Ascending aorta (tissue), 2 donors: Measurements from ENCODE around the gene LMTK2. TPM values are rescaled to one million over a fixed set of nuclear protein-coding genes. Genes with fewer than 3 reads are reported as not detected.

Source experiments
- DNase-seq, 2 donors: peaks; one replicate each; pipeline ENCODE4 v3.0.0-alpha.2; 2019; ENCODE audit warnings: low spot score in 2 of 2
- H3K27ac ChIP-seq, 2 donors: fragments of 200-600 bp; sonication (generic); one replicate each; pipeline ENCODE4 v1.5.1; 2016 to 2017; ENCODE audit warnings: mild to moderate bottlenecking in 1 of 2
- H3K27me3 ChIP-seq: fragments of 200-600 bp; sonication (generic); one replicate; pipeline ENCODE4 v1.5.1; 2017
- H3K36me3 ChIP-seq, 2 donors: fragments of 200-600 bp; sonication (generic); one replicate each; pipeline ENCODE4 v1.5.1; 2016
- H3K4me1 ChIP-seq, 2 donors: fragments of 200-600 bp; sonication (generic); one replicate each; pipeline ENCODE4 v1.5.1; 2016 to 2017; ENCODE audit warnings: mild to moderate bottlenecking in 1 of 2
- H3K4me3 ChIP-seq, 2 donors: fragments of 200-600 bp; sonication (generic); one replicate each; pipeline ENCODE4 v1.5.1; 2016 to 2017; ENCODE audit warnings: mild to moderate bottlenecking in 1 of 2
- H3K9me3 ChIP-seq, 2 donors: fragments of 200-600 bp; sonication (generic); one replicate each; pipeline ENCODE4 v1.5.1; 2016
- CTCF ChIP-seq, 3 experiments: fragments of 200-600 bp in 2 of 3; fragments of 450-650 bp in 1 of 3; sonication (generic) in 2 of 3; IDR thresholded peaks; one replicate each; pipeline ENCODE4 v1.5.1; 2016 to 2019; ENCODE audit warnings: antibody characterized with exemption in 3 of 3, mild to moderate bottlenecking in 1 of 3, moderate library complexity in 1 of 3
- intact Hi-C: fragments of 100-400 bp; cut with DNase I; formaldehyde crosslinking; loops from one replicate; pipeline ENCODE4 v1.15.1; 2023
- total RNA-seq: library from RNA; depleted of rRNA; stranded (reverse); fragments of >200 nt; gene quantifications from one replicate; pipeline ENCODE4 v1.1.0, GENCODE V29; 2016

Gene LMTK2
- total RNA-seq, 1 donor from 2014 or later = 11.8 TPM

- Histone ChIP-seq H3K4me1 (no peaks in the 10 kb centered on the region), H3K4me3 (no peak overlapping the region), H3K27me3 (no peaks in the 10 kb centered on the region), H3K9me3 (peaks cover 0 to 3% of the 10 kb centered on the region in 2 donors), H3K27ac (no peak overlapping the region), H3K36me3 (peaks cover 25 to 63% of the 10 kb centered on the region in 2 donors)
- intact Hi-C loops = no loop called here
- no peak for TF ChIP-seq CTCF (IDR thresholded peaks at IDR 0.05)
- DNase-seq = no peak
Observed at GRCh38 chr7:98192781-98193457, 86.3 kb downstream of the LMTK2 start.

GRCh38 chr7:98193474-98194180, 87.0 kb downstream of the LMTK2 start:
- Histone ChIP-seq H3K4me1 (no peaks in the 10 kb centered on the region), H3K36me3 (peaks cover 25 to 66% of the 10 kb centered on the region in 2 donors), H3K27ac (no peak overlapping the region), H3K27me3 (no peaks in the 10 kb centered on the region), H3K9me3 (peaks cover 4 to 9% of the 10 kb centered on the region in 2 donors), H3K4me3 (no peak overlapping the region)
- TF ChIP-seq CTCF (IDR thresholded peaks at IDR 0.05) = no peak
- intact Hi-C loops = no loop called here
- no peak for DNase-seq

- Histone ChIP-seq H3K9me3 (peaks cover 7 to 9% of the 10 kb centered on the region in 2 donors), H3K27ac (no peak overlapping the region), H3K36me3 (peaks cover 25 to 66% of the 10 kb centered on the region in 2 donors), H3K27me3 (no peaks in the 10 kb centered on the region), H3K4me3 (no peak overlapping the region), H3K4me1 (no peaks in the 10 kb centered on the region)
- intact Hi-C loops = no loop called here
- no peak for TF ChIP-seq CTCF (IDR thresholded peaks at IDR 0.05)
- no peak for DNase-seq
Observed at GRCh38 chr7:98194186-98194585, 87.5 kb downstream of the LMTK2 start.

DNA sequence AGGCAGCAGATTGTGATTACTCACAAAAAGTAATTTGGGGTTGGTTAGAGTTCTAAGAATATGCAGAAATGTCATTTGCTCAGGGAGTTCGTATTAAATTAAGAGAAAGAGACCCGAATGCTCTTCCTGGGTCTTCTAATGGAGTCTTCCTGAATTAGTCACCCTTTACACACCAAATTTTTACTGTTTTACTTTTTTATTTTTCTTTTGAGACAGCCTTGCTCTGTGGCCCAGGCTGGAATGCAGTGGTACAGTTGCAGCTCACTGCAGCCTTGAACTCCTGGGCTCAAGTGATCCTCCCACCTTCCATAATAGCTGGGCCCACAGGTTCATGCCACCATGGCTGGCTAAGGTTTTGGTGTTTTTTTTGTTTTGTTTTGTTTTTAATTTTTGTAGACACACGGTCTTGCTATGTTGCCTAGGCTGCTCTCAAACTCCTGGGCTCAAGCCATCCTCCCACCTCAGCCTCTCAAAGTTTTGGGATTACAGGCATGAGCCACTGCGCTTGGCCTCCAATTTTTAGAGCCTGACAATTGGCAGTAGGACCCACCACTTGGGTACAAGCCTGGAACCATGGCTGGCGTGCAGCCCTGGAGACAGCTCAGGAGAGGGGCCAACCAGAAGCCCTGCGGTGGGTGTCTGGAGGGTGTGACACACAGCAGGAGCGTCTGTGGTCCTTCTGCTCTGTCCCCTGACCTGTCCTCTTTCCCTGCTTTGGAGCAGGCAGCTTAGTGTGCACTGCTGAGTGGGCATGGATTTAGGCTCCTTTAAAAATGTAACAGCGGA, 88.2 kb downstream of the LMTK2 start:
- H3K27me3 ChIP-seq = no peaks in the 10 kb centered on the region
- no peak for DNase-seq
- H3K4me1 ChIP-seq = no peaks in the 10 kb centered on the region
- peaks cover 25 to 66% of the 10 kb centered on the region in 2 donors for H3K36me3 ChIP-seq
- no peak overlapping the region for H3K27ac ChIP-seq
- peaks cover 7 to 9% of the 10 kb centered on the region in 2 donors for H3K9me3 ChIP-seq
- no peak overlapping the region for H3K4me3 ChIP-seq
- no peak for TF ChIP-seq CTCF (IDR thresholded peaks at IDR 0.05)
- intact Hi-C loops = no loop called here

DNA sequence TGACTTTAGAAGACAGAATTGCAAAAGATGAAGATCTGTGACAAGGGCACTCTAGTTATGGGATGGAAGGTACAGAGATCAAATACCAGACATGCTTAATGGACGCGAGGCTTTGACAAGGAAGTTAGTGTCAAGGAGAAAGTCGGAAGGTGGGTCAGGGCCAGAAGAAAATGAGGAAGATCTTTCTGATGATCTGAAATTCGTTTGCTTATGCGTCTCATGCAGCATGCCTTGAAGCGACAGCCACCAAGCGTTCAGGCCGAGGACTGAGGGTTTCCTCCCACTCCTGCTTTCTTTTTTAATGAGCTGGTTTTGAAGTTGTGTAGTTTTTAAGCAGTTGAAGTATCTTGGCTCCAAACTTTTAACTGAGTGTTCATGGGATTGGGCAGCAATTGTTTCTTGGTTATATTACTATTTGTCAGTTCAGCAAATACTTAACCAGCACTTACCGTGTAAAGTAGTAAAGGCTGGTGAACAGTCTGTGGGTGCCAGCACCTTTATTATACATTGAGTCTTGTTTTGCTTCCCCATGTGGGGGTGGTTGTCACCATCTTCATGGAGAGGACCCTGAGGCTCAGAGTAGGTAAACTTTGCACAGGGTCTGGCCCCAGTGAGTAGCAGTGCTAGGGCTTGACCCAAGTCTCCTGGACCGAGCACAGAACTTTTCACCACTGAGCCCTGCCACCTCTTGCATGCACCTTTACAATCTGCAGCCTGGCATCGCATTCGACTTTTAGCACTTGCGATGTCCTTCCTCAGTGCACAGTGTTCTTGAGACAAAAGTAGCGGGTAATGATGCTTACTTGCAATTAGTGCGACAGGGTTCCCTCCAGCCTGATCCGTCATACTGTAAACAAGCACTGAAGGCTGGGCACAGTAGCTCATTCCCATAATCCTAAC, 90.3 kb downstream of the LMTK2 start:
- Histone ChIP-seq H3K27me3 (no peaks in the 10 kb centered on the region), H3K36me3 (peaks cover 18 to 57% of the 10 kb centered on the region in 2 donors), H3K4me1 (no peaks in the 10 kb centered on the region), H3K9me3 (peaks cover 7 to 9% of the 10 kb centered on the region in 2 donors), H3K4me3 (no peak overlapping the region), H3K27ac (no peak overlapping the region)
- intact Hi-C loops = no loop called here
- TF ChIP-seq CTCF (IDR thresholded peaks at IDR 0.05) = no peak
- no peak for DNase-seq
